GM12864 (cell line): ENCODE measurements around the gene CLSTN2.

Experiments used
- DNase-seq: peaks from one replicate; pipeline ENCODE4 v3.0.0-alpha.2; 2011; ENCODE audit warnings: low read depth
- H3K4me3 ChIP-seq: 2 replicates; pipeline ENCODE4 v1.5.1; 2011; ENCODE audit warnings: mild to moderate bottlenecking, low read depth, low read length, control low read depth
- TF ChIP-seq, protein P1 (sequence below): IDR thresholded peaks from 2 replicates; pipeline ENCODE4 v1.5.1; 2011; ENCODE audit warnings: low read depth, mild to moderate bottlenecking, moderate library complexity, low read length, control low read depth, inconsistent platforms; ENCODE audit errors: missing control alignments

CLSTN2 gene

GRCh38 chr3:140096037-140096436 is 161.1 kb downstream of the CLSTN2 start:
- H3K4me3 ChIP-seq = no peak overlapping the region
- DNase-seq = no peak
- TF ChIP-seq, protein P1, sequence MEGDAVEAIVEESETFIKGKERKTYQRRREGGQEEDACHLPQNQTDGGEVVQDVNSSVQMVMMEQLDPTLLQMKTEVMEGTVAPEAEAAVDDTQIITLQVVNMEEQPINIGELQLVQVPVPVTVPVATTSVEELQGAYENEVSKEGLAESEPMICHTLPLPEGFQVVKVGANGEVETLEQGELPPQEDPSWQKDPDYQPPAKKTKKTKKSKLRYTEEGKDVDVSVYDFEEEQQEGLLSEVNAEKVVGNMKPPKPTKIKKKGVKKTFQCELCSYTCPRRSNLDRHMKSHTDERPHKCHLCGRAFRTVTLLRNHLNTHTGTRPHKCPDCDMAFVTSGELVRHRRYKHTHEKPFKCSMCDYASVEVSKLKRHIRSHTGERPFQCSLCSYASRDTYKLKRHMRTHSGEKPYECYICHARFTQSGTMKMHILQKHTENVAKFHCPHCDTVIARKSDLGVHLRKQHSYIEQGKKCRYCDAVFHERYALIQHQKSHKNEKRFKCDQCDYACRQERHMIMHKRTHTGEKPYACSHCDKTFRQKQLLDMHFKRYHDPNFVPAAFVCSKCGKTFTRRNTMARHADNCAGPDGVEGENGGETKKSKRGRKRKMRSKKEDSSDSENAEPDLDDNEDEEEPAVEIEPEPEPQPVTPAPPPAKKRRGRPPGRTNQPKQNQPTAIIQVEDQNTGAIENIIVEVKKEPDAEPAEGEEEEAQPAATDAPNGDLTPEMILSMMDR = no peak

DNA sequence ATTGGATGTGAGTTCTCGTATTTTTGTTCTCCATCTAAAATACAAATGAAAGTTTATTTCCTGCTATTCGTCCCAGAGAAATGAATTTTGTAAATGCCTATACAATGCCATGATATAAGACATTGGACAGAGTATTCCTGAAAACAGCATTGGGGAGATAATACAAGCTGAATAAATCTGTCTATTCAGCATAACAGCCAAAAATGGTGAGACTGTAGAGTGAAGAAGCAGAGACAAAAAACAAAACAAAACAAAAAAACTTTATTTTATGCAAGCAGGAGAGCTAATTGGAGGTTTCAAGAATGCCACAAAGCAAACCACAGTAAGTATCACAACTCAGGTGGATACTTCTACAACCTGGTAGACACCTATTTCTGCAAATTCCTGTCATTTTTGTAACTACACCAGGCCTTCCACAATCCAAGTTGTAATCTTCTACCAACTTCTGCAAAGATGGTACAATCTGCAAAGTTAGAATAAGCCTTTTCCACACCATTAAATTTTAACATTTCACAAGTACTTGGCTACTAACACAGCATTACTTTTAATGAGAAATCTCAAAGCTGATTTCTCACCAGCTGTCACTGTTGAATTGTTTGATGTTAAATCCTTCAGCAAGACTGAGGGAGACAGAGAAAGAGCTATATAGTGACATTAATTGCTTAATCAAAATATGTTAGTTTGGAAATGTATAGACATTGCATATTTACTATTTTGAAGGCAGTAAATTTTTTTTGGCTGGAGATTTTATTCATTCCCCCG is 163.1 kb downstream of the CLSTN2 start:
- TF ChIP-seq, protein P1 = no peak
- no peak overlapping the region for H3K4me3 ChIP-seq
- DNase-seq = no peak

DNA sequence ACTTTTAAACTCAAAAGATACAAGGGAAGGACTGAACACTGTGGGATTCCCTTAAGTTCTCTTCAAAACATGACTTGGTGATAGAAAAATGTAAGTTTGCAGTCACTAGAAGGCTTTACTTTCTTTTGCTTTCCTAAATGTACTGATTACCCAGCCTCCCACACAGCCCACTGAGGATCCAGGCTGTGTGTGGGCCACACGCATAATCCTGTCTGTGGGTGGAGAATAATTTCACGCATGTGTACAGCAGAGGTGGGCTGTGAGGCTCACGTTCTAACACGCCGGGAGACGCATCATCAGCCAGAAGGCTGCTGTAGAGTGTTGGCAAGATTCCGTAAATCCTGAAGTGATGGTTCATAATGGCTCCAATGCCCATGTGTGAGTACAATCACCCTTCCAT is 165.5 kb downstream of the CLSTN2 start:
- H3K4me3 ChIP-seq = no peak overlapping the region
- no peak for DNase-seq
- TF ChIP-seq, protein P1 = no peak

DNA sequence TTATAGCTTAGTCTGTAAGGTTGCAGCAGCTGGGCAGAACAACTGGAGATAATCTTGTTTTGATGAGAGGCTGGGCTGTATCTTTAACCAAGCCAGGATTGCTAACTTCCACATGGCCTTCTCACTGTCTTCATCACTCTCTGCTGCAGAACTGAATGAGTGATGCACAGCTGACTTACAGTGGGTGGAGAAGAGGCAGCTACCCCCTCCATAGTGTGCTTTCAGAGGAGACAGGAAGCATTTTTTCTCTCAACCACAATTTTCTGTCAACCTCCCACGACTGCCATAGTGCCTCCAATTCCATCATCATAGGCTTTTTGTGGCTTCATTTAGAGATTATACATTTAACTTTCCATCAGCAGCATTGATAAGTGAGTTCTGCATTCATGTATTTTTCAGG is 168.2 kb downstream of the CLSTN2 start:
- TF ChIP-seq, protein P1 = no peak
- no peak for DNase-seq
- no peak overlapping the region for H3K4me3 ChIP-seq

GRCh38 chr3:140103986-140104645 is 169.1 kb downstream of the CLSTN2 start:
- H3K4me3 ChIP-seq = no peak overlapping the region
- DNase-seq = no peak
- TF ChIP-seq, protein P1 = no peak

DNA sequence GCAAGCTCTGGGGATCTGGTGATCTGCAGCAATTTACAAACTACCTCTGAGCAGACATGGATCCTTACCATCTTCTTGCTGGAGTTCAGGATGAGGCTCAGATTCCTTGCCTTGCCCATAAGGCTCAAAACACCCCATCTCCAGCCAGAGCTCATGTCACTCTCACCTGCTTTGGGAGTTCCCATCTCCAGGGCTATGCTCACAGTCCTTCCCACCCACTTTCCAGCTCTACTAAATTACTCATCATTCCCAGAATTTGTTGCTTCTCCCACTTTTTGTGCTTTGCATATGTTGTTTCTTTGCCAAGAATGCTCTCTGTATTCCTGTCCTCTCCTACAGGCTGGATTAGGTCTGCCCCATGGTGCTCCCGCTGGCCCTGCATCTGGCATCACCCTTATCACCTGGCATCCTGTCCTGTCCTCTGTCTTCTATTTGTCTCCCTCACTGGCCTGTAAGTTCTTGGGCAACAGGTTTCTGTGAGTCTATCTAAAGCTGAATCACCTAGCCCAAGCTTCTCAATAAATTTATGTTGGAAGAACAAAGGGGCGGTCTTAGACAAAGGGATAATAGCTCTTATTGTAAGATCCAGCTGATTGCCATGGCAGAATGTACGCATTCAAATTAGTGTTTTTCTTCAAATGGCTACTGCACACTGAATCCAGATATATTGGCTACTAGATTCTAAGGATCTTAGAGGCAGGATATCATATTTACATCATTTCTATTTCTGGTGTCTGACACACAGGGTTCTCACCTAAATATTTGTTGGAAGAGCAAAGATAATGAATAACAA is 179.2 kb downstream of the CLSTN2 start:
- DNase-seq = no peak
- no peak overlapping the region for H3K4me3 ChIP-seq
- TF ChIP-seq, protein P1 = no peak
